Trophoblast cell (in vitro differentiated cells and primary cell): Measurements from ENCODE around the gene MRPL34.

Experiments
- DNase-seq, 2 donors: peaks; one replicate each; pipeline ENCODE4 v3.0.0-alpha.2; 2016
- H2AFZ ChIP-seq: 2 replicates; pipeline ENCODE4 v1.6.1; 2013; ENCODE audit warnings: low read length, moderate library complexity, mild to moderate bottlenecking; ENCODE audit not compliant: insufficient read depth, poor library complexity
- H2AK5ac ChIP-seq: 2 replicates; pipeline ENCODE4 v1.6.1; 2013; ENCODE audit warnings: mild to moderate bottlenecking, low read length
- H2BK120ac ChIP-seq: 2 replicates; pipeline ENCODE4 v1.6.1; 2013; ENCODE audit warnings: low read length, mild to moderate bottlenecking, moderate library complexity; ENCODE audit not compliant: insufficient read depth, poor library complexity
- H2BK12ac ChIP-seq: 2 replicates; pipeline ENCODE4 v1.6.1; 2013; ENCODE audit warnings: mild to moderate bottlenecking, low read length, moderate library complexity
- H2BK5ac ChIP-seq: 2 replicates; pipeline ENCODE4 v1.6.1; 2013; ENCODE audit warnings: low read length, low read depth, moderate library complexity, mild to moderate bottlenecking; ENCODE audit not compliant: poor library complexity
- H3K14ac ChIP-seq: 2 replicates; pipeline ENCODE4 v1.6.1; 2013; ENCODE audit warnings: mild to moderate bottlenecking, low read length
- H3K18ac ChIP-seq: 2 replicates; pipeline ENCODE4 v1.6.1; 2013; ENCODE audit warnings: mild to moderate bottlenecking, low read length
- H3K23ac ChIP-seq: 2 replicates; pipeline ENCODE4 v1.6.1; 2013; ENCODE audit warnings: low read length
- H3K27ac ChIP-seq: 2 replicates; pipeline ENCODE4 v1.5.1; 2013; ENCODE audit warnings: low read depth, mild to moderate bottlenecking, inconsistent platforms, low read length, moderate library complexity
- H3K27me3 ChIP-seq: 2 replicates; pipeline ENCODE4 v1.6.1; 2013; ENCODE audit warnings: inconsistent platforms, mild to moderate bottlenecking, low read length, moderate library complexity; ENCODE audit not compliant: insufficient read depth
- H3K36me3 ChIP-seq, 2 experiments: 1 replicate in 1 of 2; 2 replicates in 1 of 2; pipeline ENCODE4 v1.6.1; 2013; ENCODE audit warnings: low read length in 2 of 2, mild to moderate bottlenecking in 2 of 2, moderate library complexity in 1 of 2; ENCODE audit not compliant: insufficient read depth in 2 of 2, control insufficient read depth in 1 of 2
- H3K4ac ChIP-seq: 2 replicates; pipeline ENCODE4 v1.6.1; 2013; ENCODE audit warnings: low read depth, mild to moderate bottlenecking, low read length, moderate library complexity
- H3K4me1 ChIP-seq, 2 experiments: 1 replicate in 1 of 2; 2 replicates in 1 of 2; pipeline ENCODE4 v1.6.1; 2013; ENCODE audit warnings: low read length in 2 of 2, mild to moderate bottlenecking in 2 of 2, moderate library complexity in 1 of 2; ENCODE audit not compliant: insufficient read depth in 2 of 2, control insufficient read depth in 1 of 2
- H3K4me2 ChIP-seq: 2 replicates; pipeline ENCODE4 v1.6.1; 2013; ENCODE audit warnings: inconsistent platforms, mild to moderate bottlenecking, low read length, moderate library complexity
- H3K4me3 ChIP-seq: 2 replicates; pipeline ENCODE4 v1.5.1; 2013; ENCODE audit warnings: mild to moderate bottlenecking, low read depth, low read length, inconsistent platforms
- H3K79me1 ChIP-seq: one replicate; pipeline ENCODE4 v1.6.1; 2013; ENCODE audit warnings: low read length
- H3K79me2 ChIP-seq: 2 replicates; pipeline ENCODE4 v1.6.1; 2013; ENCODE audit warnings: low read length, mild to moderate bottlenecking; ENCODE audit not compliant: control insufficient read depth, insufficient read depth, poor library complexity
- H3K9ac ChIP-seq: 2 replicates; pipeline ENCODE4 v1.6.1; 2013; ENCODE audit warnings: mild to moderate bottlenecking, low read length
- H3K9me3 ChIP-seq: 2 replicates; pipeline ENCODE4 v1.6.1; 2013; ENCODE audit warnings: low read depth, mild to moderate bottlenecking, control low read depth, inconsistent platforms, low read length; ENCODE audit not compliant: insufficient read depth
- H4K12ac ChIP-seq: 2 replicates; pipeline ENCODE4 v1.6.1; 2013; ENCODE audit warnings: low read depth, mild to moderate bottlenecking, low read length, moderate library complexity
- H4K8ac ChIP-seq: 2 replicates; pipeline ENCODE4 v1.6.1; 2013; ENCODE audit warnings: low read depth, mild to moderate bottlenecking, low read length, moderate library complexity
- H4K91ac ChIP-seq: one replicate; pipeline ENCODE4 v1.6.1; 2013; ENCODE audit warnings: low read depth, mild to moderate bottlenecking, low read length, moderate library complexity
- WGBS: extraction: QIAGEN DNeasy Blood & Tissue Kit; methylation state at CpG from one replicate; pipeline ENCODE4 v1.1.7; 2013; ENCODE audit warnings: missing lambda C conversion rate; ENCODE audit not compliant: insufficient read length, insufficient coverage; ENCODE audit errors: extremely low coverage; 5-methylcytosine and 5-hydroxymethylcytosine counted together

MRPL34 gene

DNA sequence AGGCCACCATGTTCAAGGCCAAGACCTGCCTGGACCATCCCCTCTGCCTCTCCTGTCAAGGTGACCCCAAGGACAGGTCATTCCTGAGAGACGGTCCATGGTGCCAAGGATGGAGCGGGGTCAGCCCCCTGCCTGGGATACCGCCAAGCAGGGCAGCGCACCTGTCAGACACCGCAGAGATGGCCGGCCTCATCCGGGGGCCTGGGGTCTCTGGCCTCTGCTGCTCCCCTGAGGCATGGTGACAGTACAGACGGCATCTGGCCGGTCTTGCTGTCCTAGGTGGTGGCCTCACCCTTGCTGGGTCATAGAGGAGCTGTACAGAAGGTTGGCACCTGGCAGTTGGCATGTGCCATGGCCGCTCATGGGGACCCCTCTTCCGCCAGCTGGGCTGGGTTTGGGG is 14.8 kb downstream of the MRPL34 start:
- Histone ChIP-seq H3K27me3 (no peaks in the 10 kb centered on the region), H3K79me2 (no peaks in the 10 kb centered on the region), H3K23ac (no peak overlapping the region), H2AFZ (no peak overlapping the region), H3K79me1 (no peaks in the 10 kb centered on the region), H3K4ac (no peak overlapping the region), H2BK12ac (no peak overlapping the region), H4K12ac (no peak overlapping the region), H3K4me2 (no peak overlapping the region), H3K9me3 (no peaks in the 10 kb centered on the region), H2BK5ac (no peak overlapping the region), H2AK5ac (no peak overlapping the region), H3K14ac (no peak overlapping the region), H4K91ac (no peak overlapping the region), H3K27ac (no peak overlapping the region), H2BK120ac (no peak overlapping the region), H4K8ac (no peak overlapping the region), H3K9ac (no peak overlapping the region), H3K18ac (no peak overlapping the region), H3K4me1 (no peaks in the 10 kb centered on the region), H3K4me3 (no peak overlapping the region), H3K36me3 (peaks cover 62 to 69% of the 10 kb centered on the region in 2 experiments)
- DNase-seq: peak in 1 of 2 donors; percentile 0
- WGBS: no CpG with 5 or more reads among the region's 11 CpGs

DNA sequence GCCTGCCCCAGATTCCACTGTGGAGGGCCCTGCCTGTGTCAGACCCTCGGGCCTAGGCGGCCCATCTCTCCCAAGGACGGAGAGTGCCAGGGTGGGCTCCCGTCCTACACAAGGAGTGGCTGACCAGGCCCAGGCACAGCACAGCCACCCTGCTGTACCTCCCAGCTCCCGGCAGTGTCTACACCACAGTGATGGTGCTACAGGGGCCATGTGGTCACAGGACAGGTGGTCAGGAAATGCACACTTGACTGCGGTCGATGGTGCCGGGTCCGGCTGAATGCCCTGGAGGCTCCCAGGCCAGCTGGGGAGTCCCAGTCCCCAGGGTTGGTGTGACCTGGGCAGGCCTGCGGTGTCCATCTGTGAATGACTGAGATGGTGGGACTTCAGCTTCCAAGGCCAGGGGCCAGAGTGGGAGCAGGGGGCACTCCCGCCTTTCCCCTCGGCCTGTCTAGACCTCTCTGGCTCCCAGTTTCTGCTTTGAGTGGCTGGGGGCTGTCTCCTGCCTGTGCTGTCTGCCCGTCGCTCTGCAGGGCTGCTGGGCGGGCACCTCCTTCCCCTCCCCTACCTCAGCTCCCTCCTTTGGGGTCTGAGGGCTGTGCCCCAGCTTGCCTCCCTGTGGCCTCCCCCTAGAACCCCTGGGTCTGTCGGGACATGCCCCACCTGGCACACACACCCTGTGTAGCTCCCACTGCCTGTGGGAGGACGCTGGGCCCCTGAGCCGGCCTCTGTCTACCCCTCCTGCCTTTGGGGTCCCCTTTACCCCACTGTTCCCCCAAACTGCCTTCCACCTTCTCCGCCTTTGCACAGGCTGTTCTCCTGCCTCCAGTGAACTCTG is 16.2 kb downstream of the MRPL34 start:
- no peak overlapping the region for H3K23ac ChIP-seq
- H4K12ac ChIP-seq: no peak overlapping the region
- no peak overlapping the region for H2AK5ac ChIP-seq
- H2BK120ac ChIP-seq: no peak overlapping the region
- H3K4ac ChIP-seq: no peak overlapping the region
- H3K9ac ChIP-seq: no peak overlapping the region
- H3K36me3 ChIP-seq: peaks cover 53 to 58% of the 10 kb centered on the region in 2 experiments
- no peak overlapping the region for H4K8ac ChIP-seq
- H3K18ac ChIP-seq: no peak overlapping the region
- no peak overlapping the region for H2BK5ac ChIP-seq
- no peaks in the 10 kb centered on the region for H3K79me1 ChIP-seq
- no peak overlapping the region for H3K4me3 ChIP-seq
- no peak overlapping the region for H3K4me2 ChIP-seq
- peak overlapping the region; percentile 5 for H3K27ac ChIP-seq
- H3K27me3 ChIP-seq: no peaks in the 10 kb centered on the region
- peaks cover 4 to 5% of the 10 kb centered on the region in 2 experiments for H3K4me1 ChIP-seq
- H3K14ac ChIP-seq: no peak overlapping the region
- DNase-seq: no peak
- no peaks in the 10 kb centered on the region for H3K79me2 ChIP-seq
- no peak overlapping the region for H4K91ac ChIP-seq
- H3K9me3 ChIP-seq: no peaks in the 10 kb centered on the region
- no peak overlapping the region for H2BK12ac ChIP-seq
- no peak overlapping the region for H2AFZ ChIP-seq
- no CpG with 5 or more reads among the region's 19 CpGs for WGBS

DNA sequence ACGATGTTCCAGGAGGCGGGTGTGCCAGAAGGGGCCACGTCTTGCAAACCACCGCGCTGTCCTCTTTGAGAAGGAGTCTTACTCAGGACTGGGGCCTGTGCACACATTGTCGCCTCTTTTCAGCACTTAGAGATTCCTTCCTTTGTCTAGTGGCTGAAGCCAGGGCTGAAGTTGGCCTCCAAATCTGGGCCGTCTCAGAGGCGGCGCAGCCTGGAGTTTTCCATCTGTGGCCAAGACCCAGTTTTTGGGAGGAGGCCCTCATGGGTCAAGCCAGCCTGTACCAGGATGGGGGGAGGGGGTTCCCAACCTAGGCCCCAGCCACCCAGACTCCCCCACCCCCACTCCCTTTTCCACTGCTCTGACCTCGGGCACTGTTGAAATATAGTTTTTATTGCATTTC is 17.2 kb downstream of the MRPL34 start:
- no peak overlapping the region for H3K18ac ChIP-seq
- no CpG with 5 or more reads among the region's 10 CpGs for WGBS
- H3K4me1 ChIP-seq: peaks cover 11 to 12% of the 10 kb centered on the region in 2 experiments

DNA sequence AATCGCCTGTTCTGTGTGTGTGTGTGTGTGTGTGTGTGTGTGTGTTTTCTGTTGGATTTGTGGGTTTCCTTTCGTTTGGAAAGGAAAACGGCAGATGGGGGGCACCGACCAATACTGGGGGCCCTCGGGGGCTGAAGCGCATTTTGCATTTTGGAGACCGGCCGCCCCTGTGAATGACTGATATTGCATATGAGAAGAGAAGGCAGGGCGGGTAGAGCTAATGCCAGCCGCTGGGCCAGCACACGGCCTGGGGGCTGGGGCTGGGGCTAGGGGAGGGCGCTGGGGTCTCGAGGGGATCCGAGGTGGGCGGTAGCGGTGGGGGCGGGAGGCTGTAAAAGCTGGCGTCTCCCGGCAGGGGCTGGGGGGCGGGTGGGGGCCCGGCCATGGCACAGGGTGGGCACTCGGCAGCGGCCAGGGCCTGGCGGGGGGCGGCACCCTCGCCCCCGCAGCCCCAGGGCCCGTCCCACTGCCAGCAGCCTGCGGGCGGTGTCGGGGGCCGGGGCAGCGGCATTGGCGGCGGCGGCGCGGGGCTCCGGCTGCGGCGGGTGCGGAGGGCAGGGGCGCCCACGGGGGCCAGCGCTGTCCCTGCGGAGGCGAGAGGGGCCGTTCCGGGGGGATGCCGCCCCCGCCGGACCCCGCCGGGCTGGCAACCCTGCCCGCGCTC is 17.8 kb downstream of the MRPL34 start:
- Histone ChIP-seq H3K14ac (no peak overlapping the region), H4K91ac (no peak overlapping the region), H3K9me3 (no peaks in the 10 kb centered on the region), H3K23ac (no peak overlapping the region), H2BK120ac (no peak overlapping the region), H3K4ac (no peak overlapping the region), H2AK5ac (no peak overlapping the region), H2AFZ (no peak overlapping the region), H4K8ac (no peak overlapping the region), H3K4me1 (peaks cover 11 to 12% of the 10 kb centered on the region in 2 experiments), H3K79me1 (peaks cover 4% of the 10 kb centered on the region), H3K27me3 (no peaks in the 10 kb centered on the region), H3K79me2 (peaks cover 4% of the 10 kb centered on the region), H3K4me2 (no peak overlapping the region), H2BK5ac (no peak overlapping the region), H3K27ac (no peak overlapping the region), H4K12ac (no peak overlapping the region), H3K9ac (no peak overlapping the region), H2BK12ac (no peak overlapping the region), H3K36me3 (peaks cover 49 to 54% of the 10 kb centered on the region in 2 experiments), H3K4me3 (no peak overlapping the region), H3K18ac (no peak overlapping the region)
- DNase-seq: no peak
- WGBS: no CpG with 5 or more reads among the region's 56 CpGs

More for the DNA sequence above, 17.2 kb downstream of the MRPL34 start:
- H2AFZ ChIP-seq: no peak overlapping the region
- no peak overlapping the region for H4K8ac ChIP-seq
- H3K27me3 ChIP-seq: no peaks in the 10 kb centered on the region
- no peak overlapping the region for H3K14ac ChIP-seq
- no peak overlapping the region for H3K23ac ChIP-seq
- no peak overlapping the region for H4K12ac ChIP-seq
- H3K27ac ChIP-seq: no peak overlapping the region
- no peak overlapping the region for H2AK5ac ChIP-seq
- no peak overlapping the region for H3K9ac ChIP-seq
- H3K4me3 ChIP-seq: no peak overlapping the region
- no peaks in the 10 kb centered on the region for H3K79me2 ChIP-seq
- H4K91ac ChIP-seq: no peak overlapping the region
- H2BK5ac ChIP-seq: no peak overlapping the region
- peaks cover 50 to 56% of the 10 kb centered on the region in 2 experiments for H3K36me3 ChIP-seq
- H3K79me1 ChIP-seq: no peaks in the 10 kb centered on the region
- H3K4ac ChIP-seq: no peak overlapping the region
- H2BK12ac ChIP-seq: no peak overlapping the region
- H3K9me3 ChIP-seq: no peaks in the 10 kb centered on the region
- DNase-seq: no peak
- H3K4me2 ChIP-seq: no peak overlapping the region
- H2BK120ac ChIP-seq: no peak overlapping the region
